SU-DHL-6 (cell line): ENCODE data around the gene FBXW11.

ENCODE experiments used
- H2AFZ ChIP-seq: fragments of 200-600 bp; sonication (generic); 2 replicates; pipeline ENCODE4 v1.6.1; 2014; ENCODE audit warnings: low read depth, mild to moderate bottlenecking, moderate library complexity, mixed read lengths, antibody characterized with exemption, low read length; ENCODE audit not compliant: severe bottlenecking
- H3F3A ChIP-seq: fragments of 200-600 bp; shearing (Covaris generic); 2 replicates; pipeline ENCODE4 v1.6.0; 2016; ENCODE audit warnings: antibody characterized with exemption, mild to moderate bottlenecking; ENCODE audit not compliant: insufficient read depth
- H3K27ac ChIP-seq: fragments of 200-600 bp; sonication (generic); 2 replicates; pipeline ENCODE4 v1.5.1; 2016; ENCODE audit warnings: low read depth, mild to moderate bottlenecking, low read length, moderate library complexity, mixed read lengths
- H3K27me3 ChIP-seq: fragments of 200-600 bp; sonication (generic), shearing (Covaris generic); 2 replicates; pipeline ENCODE4 v1.6.0; 2014; ENCODE audit warnings: mild to moderate bottlenecking, low read length
- H3K36me3 ChIP-seq: fragments of 200-600 bp; sonication (generic); 2 replicates; pipeline ENCODE4 v1.6.1; 2014; ENCODE audit warnings: mild to moderate bottlenecking, low read length, mixed read lengths
- H3K4me2 ChIP-seq: fragments of 300-600, 200-600 bp; shearing (Covaris generic), sonication (generic); 2 replicates; pipeline ENCODE4 v1.6.0; 2014; ENCODE audit warnings: low read length, low read depth, mild to moderate bottlenecking; ENCODE audit not compliant: poor library complexity, severe bottlenecking
- H3K4me3 ChIP-seq: fragments of 200-600 bp; sonication (generic); 2 replicates; pipeline ENCODE4 v1.5.1; 2014; ENCODE audit warnings: antibody characterized with exemption, low read length, mild to moderate bottlenecking, mixed read lengths; ENCODE audit not compliant: insufficient read depth, poor library complexity, severe bottlenecking
- H3K79me2 ChIP-seq: fragments of 200-600 bp; sonication (generic); 2 replicates; pipeline ENCODE4 v1.6.1; 2014; ENCODE audit warnings: mild to moderate bottlenecking, low read length, moderate library complexity; ENCODE audit not compliant: insufficient read depth
- H3K9ac ChIP-seq: fragments of 200-600 bp; sonication (generic); 2 replicates; pipeline ENCODE4 v1.7.0; 2014; ENCODE audit warnings: mild to moderate bottlenecking, low read length
- H3K9me2 ChIP-seq: fragments of 200-600 bp; sonication (generic); replicated peaks from 2 replicates; pipeline ENCODE4 v1.6.1; 2014; ENCODE audit warnings: low read length; ENCODE audit not compliant: insufficient read depth
- H3K9me3 ChIP-seq: fragments of 200-600 bp; sonication (generic); 2 replicates; pipeline ENCODE4 v1.6.1; 2014; ENCODE audit warnings: low read length, mixed read lengths; ENCODE audit not compliant: insufficient read depth
- H4K20me1 ChIP-seq: fragments of 200-600 bp; sonication (generic); 2 replicates; pipeline ENCODE4 v1.6.1; 2014; ENCODE audit warnings: low read depth, mild to moderate bottlenecking, antibody characterized with exemption, low read length, moderate library complexity, mixed read lengths
- CTCF ChIP-seq: fragments of 200-600 bp; sonication (generic); IDR thresholded peaks from one replicate; pipeline ENCODE4 v1.5.1; 2017; ENCODE audit warnings: antibody characterized with exemption, mild to moderate bottlenecking, low read length, moderate library complexity; ENCODE audit not compliant: insufficient read depth, poor library complexity, severe bottlenecking
- EZH2phosphoT487 ChIP-seq: fragments of 200-600 bp; sonication (generic), shearing (Covaris generic); conservative IDR thresholded peaks from 2 replicates; pipeline ENCODE4 v1.6.1; 2018; ENCODE audit warnings: mild to moderate bottlenecking, antibody characterized with exemption, low read length, moderate library complexity, mixed read lengths

FBXW11 gene

GRCh38 chr5:171832775-171833174 is 173.7 kb downstream of the FBXW11 start:
- Histone ChIP-seq H3K9me2 (no peaks in the 10 kb centered on the region), H3K27me3 (0 out of 2 replicates have a peak, but pooled peaks cover 6% of the 10 kb centered on the region), H3K4me3 (no peak overlapping the region), H3K9ac (no peak overlapping the region), H3K36me3 (no peaks in the 10 kb centered on the region), H3K9me3 (no peaks in the 10 kb centered on the region), H2AFZ (no peak overlapping the region), H3K4me2 (no peak overlapping the region), H3F3A (no peaks in the 10 kb centered on the region), H3K79me2 (no peaks in the 10 kb centered on the region), H3K27ac (no peak overlapping the region), H4K20me1 (no peaks in the 10 kb centered on the region)
- TF ChIP-seq CTCF (no peak), EZH2phosphoT487 (no peak)

GRCh38 chr5:171830686-171831085 is 175.8 kb downstream of the FBXW11 start:
- Histone ChIP-seq H3K36me3 (no peaks in the 10 kb centered on the region), H3K27me3 (0 out of 2 replicates have a peak, but pooled peaks cover 6% of the 10 kb centered on the region), H3K9ac (no peak overlapping the region), H3F3A (no peaks in the 10 kb centered on the region), H2AFZ (no peak overlapping the region), H3K27ac (no peak overlapping the region), H3K4me2 (no peak overlapping the region), H4K20me1 (no peaks in the 10 kb centered on the region), H3K4me3 (no peak overlapping the region), H3K9me2 (no peaks in the 10 kb centered on the region), H3K9me3 (no peaks in the 10 kb centered on the region), H3K79me2 (no peaks in the 10 kb centered on the region)
- TF ChIP-seq EZH2phosphoT487 = no peak
- TF ChIP-seq CTCF = no peak

GRCh38 chr5:171827162-171827561 is 179.3 kb downstream of the FBXW11 start:
- Histone ChIP-seq H3F3A (no peaks in the 10 kb centered on the region), H3K4me2 (no peak overlapping the region), H3K79me2 (no peaks in the 10 kb centered on the region), H3K9me2 (no peaks in the 10 kb centered on the region), H3K9me3 (no peaks in the 10 kb centered on the region), H2AFZ (no peak overlapping the region), H3K27ac (no peak overlapping the region), H3K27me3 (0 out of 2 replicates have a peak, but pooled peaks cover 4% of the 10 kb centered on the region), H3K4me3 (no peak overlapping the region), H3K36me3 (no peaks in the 10 kb centered on the region), H3K9ac (no peak overlapping the region), H4K20me1 (no peaks in the 10 kb centered on the region)
- no peak for TF ChIP-seq CTCF
- TF ChIP-seq EZH2phosphoT487 = no peak
